Astrocyte of the spinal cord (primary cell): ENCODE results near the gene VANGL1.

Source experiments
- DNase-seq: peaks from one replicate; pipeline ENCODE4 v3.0.0; 2011; ENCODE audit warnings: low read depth, low spot score
- H3K4me3 ChIP-seq: 2 replicates; pipeline ENCODE4 v1.5.1; 2011; ENCODE audit warnings: low read depth, mild to moderate bottlenecking, low read length, moderate library complexity
- CTCF ChIP-seq: IDR thresholded peaks from 2 replicates; pipeline ENCODE4 v1.5.1; 2012; ENCODE audit warnings: low read depth, mild to moderate bottlenecking, low read length, inconsistent platforms
- in situ Hi-C: cut with HindIII; loops from 2 replicates; pipeline ENCODE4 v1.10.0; 2017; ENCODE audit warnings: low sequenced_read_pairs

The VANGL1 gene

GRCh38 chr1:115649964-115650363 is 8.2 kb downstream of the VANGL1 start:
- no peak overlapping the region for H3K4me3 ChIP-seq
- peak; percentile 29 for DNase-seq
- in situ Hi-C loops, result no loop called here
- TF ChIP-seq CTCF, result no peak

GRCh38 chr1:115650961-115651360 is 9.2 kb downstream of the VANGL1 start:
- in situ Hi-C loops, result no loop called here
- DNase-seq, result no peak
- no peak for TF ChIP-seq CTCF
- H3K4me3 ChIP-seq, result no peak overlapping the region

- no peak overlapping the region for H3K4me3 ChIP-seq
- DNase-seq, result no peak
- in situ Hi-C loops, result no loop called here
- TF ChIP-seq CTCF, result no peak
These were observed 9.6 kb downstream of the VANGL1 start for GRCh38 chr1:115651391-115651790.

- H3K4me3 ChIP-seq, result no peak overlapping the region
- in situ Hi-C loops, result no loop called here
- DNase-seq, result no peak
- TF ChIP-seq CTCF, result no peak
These were observed 10.5 kb downstream of the VANGL1 start for GRCh38 chr1:115652236-115652788.

GRCh38 chr1:115654125-115654524 is 12.4 kb downstream of the VANGL1 start:
- DNase-seq, result no peak
- no peak overlapping the region for H3K4me3 ChIP-seq
- in situ Hi-C loops, result no loop called here
- no peak for TF ChIP-seq CTCF

GRCh38 chr1:115654663-115655305 is 13.0 kb downstream of the VANGL1 start:
- H3K4me3 ChIP-seq, result no peak overlapping the region
- DNase-seq, result peak; percentile 37
- in situ Hi-C loops, result no loop called here
- TF ChIP-seq CTCF, result no peak
